ENCODE data around the gene COL24A1. TPM values are rescaled to one million over a fixed set of nuclear protein-coding genes. Genes with fewer than 3 reads are reported as not detected.

COL24A1 gene
- polyA plus RNA-seq, 3 donors from 2014 or later = 0.09 TPM; not detected in 2

DNA sequence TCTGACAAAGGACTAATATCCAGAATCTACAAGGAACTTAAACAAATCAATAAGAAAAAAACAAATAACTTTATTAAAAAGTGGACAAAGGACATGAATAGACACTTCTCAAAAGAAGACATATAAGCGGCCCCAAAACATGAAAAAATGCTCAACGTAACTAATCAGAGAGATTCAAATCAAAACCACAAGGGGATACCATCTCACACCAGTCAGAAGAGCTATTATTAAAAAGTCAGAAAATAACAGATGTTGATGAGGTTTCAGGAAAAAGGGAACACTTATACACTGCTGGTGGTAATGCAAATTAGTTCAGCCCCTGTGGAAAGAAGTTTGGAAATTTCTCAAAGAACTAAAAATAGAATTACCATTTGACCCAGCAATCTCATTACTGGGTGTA, 102.2 kb downstream of the COL24A1 start:
- Mint-ChIP-seq H3K27me3 (ENCODE audit: low read depth in 3 of 3) (peaks cover 0 to 4% (median 2%) of the 10 kb centered on the region in 3 donors), H3K9me3 (peaks cover 0 to 7% (median 2%) of the 10 kb centered on the region in 6 donors), H3K4me1 (no peaks in the 10 kb centered on the region), H3K4me3 (no peak overlapping the region), H3K36me3 (no peaks in the 10 kb centered on the region), H3K27ac (no peak overlapping the region)
- no peak for DNase-seq

DNA sequence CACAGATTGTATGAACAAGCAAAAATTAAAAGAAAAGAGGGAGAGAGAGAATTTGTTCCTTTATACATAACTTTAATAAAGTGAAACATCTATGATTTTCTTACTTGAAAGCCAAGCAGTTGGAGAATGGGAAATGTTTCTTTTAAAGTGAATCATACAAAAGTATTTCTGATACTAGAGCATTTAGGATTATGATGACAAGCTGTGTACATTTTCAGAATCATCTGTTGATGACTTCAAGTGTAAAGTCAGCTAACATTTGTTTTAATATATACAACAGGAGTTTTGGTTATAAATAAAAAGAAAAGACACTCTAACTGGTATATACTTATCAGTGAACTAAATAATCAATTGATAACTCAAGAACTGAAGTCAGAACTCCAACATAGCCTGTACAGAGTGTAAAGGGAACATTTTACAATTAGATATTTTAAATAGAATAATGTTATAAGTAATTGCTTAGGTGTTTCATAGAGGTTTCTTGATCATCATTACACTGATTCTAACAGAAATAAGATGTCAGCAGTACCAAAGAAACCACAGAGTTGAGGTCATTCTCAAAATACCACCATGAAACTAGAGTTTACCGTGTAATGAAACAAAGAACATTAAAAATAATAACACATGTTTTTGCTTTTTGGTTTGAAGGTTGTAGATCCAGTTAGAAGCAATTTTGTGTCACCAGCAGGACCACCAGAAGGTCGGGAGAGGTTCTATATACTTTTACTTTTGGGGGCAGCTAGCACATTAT, 103.4 kb downstream of the COL24A1 start:
- no peak for DNase-seq
- no peak overlapping the region for H3K4me3 Mint-ChIP-seq
- no peaks in the 10 kb centered on the region for H3K4me1 Mint-ChIP-seq
- peaks cover 0 to 7% (median 4%) of the 10 kb centered on the region in 6 donors for H3K9me3 Mint-ChIP-seq
- no peak overlapping the region for H3K27ac Mint-ChIP-seq
- peaks cover 0 to 4% (median 2%) of the 10 kb centered on the region in 3 donors for H3K27me3 Mint-ChIP-seq (ENCODE audit: low read depth in 3 of 3)
- no peaks in the 10 kb centered on the region for H3K36me3 Mint-ChIP-seq

DNA sequence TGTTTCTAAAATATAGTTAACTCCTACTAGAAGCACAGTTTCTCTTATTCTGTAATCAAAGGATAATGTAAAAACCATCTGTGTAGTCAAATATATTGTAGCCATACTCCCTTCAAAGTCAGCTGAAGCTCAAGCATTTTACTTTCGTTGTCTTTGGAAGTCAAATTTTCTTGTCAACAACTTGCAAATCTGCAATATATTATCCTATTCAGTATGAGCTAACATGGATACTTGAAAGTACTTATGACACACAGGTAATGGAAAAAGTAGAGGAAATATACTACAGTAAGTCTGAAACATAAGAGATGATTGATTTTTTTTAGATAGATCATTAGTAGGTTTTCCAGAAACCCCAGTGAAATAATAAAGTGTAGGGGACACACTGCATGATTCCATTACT, 121.5 kb downstream of the COL24A1 start:
- no peak overlapping the region for H3K4me3 Mint-ChIP-seq
- no peak for DNase-seq
- peaks cover 0 to 7% (median 2%) of the 10 kb centered on the region in 6 donors for H3K9me3 Mint-ChIP-seq
- no peaks in the 10 kb centered on the region for H3K36me3 Mint-ChIP-seq
- H3K27me3 Mint-ChIP-seq (ENCODE audit: low read depth in 3 of 3) = no peaks in the 10 kb centered on the region
- H3K4me1 Mint-ChIP-seq = no peaks in the 10 kb centered on the region
- H3K27ac Mint-ChIP-seq = no peak overlapping the region

DNA sequence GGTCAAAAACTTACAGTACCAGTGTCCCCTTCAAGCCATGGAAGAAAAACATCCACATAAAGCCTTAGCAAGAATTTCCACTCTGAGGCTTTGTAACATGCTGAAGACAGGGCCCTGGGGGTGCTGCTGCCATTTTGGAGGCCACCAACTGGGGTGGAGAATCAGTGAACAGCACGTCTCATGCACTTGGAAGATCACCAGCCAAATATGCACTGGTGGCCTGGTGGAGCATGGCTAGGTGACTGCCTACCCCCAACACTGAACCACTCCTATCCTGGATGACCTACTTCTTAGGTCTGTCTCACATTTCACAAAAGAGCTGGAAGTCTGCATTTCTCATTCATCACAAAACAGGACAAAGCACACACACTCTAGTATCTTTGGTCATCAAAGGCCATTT, 126.4 kb downstream of the COL24A1 start:
- Mint-ChIP-seq H3K4me3 (no peak overlapping the region), H3K9me3 (peaks cover 0 to 14% (median 3%) of the 10 kb centered on the region in 6 donors), H3K4me1 (no peaks in the 10 kb centered on the region), H3K27ac (no peak overlapping the region), H3K36me3 (peaks cover 0 to 4% (median 0%) of the 10 kb centered on the region in 3 donors), H3K27me3 (ENCODE audit: low read depth in 3 of 3) (no peaks in the 10 kb centered on the region)
- no peak for DNase-seq

DNA sequence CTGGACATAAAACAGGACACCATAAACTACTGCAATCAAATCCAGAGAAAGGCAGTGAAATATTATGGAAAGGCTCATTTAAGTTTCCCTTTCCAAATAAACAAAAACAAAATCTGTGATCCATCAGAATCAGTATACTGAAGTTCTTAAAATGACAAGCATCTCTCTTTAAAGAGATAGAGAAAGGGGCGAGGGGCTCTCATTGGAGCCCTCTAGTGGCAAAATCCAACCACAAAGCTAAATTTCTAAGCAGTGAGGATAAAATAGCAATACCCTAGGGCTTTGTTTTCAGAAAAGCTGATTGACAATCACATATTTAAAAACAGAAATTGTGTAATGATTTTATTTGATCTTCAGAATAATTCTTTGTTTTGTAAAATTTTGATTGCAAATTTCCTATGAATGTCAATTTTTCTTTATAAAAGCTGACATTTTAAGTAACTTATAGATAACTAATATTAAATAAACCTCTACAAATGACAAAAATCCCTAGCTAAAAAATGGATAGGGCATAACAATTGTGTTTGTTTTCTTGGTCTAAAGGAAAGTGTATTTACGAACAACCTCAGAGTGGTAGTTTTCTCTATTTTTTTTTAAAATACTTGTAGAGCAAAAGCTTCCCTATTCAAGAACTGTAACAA, 138.2 kb downstream of the COL24A1 start:
- H3K4me3 Mint-ChIP-seq = no peak overlapping the region
- no peaks in the 10 kb centered on the region for H3K4me1 Mint-ChIP-seq
- DNase-seq = no peak
- H3K36me3 Mint-ChIP-seq = no peaks in the 10 kb centered on the region
- H3K27ac Mint-ChIP-seq = no peak overlapping the region
- H3K27me3 Mint-ChIP-seq (ENCODE audit: low read depth in 3 of 3) = no peaks in the 10 kb centered on the region
- H3K9me3 Mint-ChIP-seq = peaks cover 0 to 10% (median 0%) of the 10 kb centered on the region in 6 donors

DNA sequence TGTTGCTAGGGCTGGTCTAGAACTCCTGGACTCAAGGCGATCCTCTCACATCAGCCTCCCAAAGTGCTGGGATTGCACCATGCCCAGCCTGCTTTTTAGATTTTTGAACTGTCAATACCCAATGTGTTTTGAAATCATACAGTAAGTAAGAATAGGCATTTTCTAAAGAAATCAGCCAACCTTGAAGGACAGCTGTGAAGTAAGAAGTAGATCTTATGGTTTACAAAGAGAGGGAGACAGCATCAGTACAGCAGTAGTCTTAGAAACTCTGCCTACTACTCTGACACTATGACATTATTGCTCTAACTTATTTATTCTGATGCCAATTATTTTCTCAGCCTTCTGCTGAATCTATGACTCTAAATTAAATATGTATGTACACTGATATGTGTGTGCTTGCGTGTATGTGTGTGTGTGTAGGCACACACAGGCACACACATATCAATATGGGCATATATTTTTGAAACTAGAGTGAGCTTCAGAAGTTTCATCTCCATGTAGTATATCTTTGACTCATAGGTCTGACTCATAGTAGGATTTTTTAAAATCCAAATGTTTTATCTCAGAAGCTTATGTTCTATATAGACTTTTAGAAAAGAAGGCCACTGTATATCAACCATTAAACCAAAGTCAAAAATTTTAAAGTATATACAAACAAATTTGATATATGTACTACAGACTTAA, 140.4 kb downstream of the COL24A1 start:
- no peak overlapping the region for H3K27ac Mint-ChIP-seq
- no peaks in the 10 kb centered on the region for H3K27me3 Mint-ChIP-seq (ENCODE audit: low read depth in 3 of 3)
- H3K36me3 Mint-ChIP-seq = no peaks in the 10 kb centered on the region
- no peak overlapping the region for H3K4me3 Mint-ChIP-seq
- DNase-seq = no peak
- peaks cover 0 to 10% (median 0%) of the 10 kb centered on the region in 6 donors for H3K9me3 Mint-ChIP-seq
- no peaks in the 10 kb centered on the region for H3K4me1 Mint-ChIP-seq

DNA sequence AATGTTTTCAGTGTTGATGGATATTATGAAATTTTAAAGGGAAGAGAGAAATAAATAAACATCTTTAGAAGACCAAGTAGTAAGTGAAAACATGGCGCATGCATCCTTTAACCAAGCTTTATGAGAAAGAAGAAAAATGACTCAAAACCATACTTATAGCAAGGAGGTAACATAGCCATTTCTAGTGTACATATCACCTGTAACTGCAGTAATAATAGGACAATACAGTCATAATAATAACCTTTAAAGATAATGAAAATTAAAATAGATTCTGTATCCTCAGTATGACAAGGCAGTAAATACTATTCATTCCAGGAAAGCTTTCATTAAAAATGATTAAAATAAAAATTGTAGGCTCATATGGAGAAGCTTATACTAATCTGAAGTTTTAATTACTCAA, 141.2 kb downstream of the COL24A1 start:
- Mint-ChIP-seq H3K27ac (no peak overlapping the region), H3K4me1 (no peaks in the 10 kb centered on the region), H3K4me3 (no peak overlapping the region), H3K36me3 (no peaks in the 10 kb centered on the region), H3K27me3 (ENCODE audit: low read depth in 3 of 3) (no peaks in the 10 kb centered on the region), H3K9me3 (peaks cover 0 to 10% (median 0%) of the 10 kb centered on the region in 6 donors)
- no peak for DNase-seq

DNA sequence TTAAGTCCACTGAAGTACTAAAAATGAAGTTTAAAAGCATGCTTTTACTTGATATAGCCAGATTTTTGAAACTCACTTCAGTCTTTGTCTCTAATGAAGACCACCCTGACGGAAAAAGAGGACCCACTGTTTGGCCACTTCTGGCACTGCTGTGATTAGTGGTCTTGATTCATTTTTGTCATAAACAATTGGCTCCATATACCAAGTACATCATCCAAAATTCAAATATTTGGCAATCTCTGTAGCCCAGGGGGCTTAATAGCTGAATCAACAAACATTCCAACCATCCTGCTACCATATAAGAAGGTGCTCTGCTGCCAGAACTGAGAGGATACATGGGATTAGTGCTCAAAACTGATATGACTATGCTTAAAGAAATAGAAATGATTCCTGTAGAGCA, 156.0 kb downstream of the COL24A1 start:
- Mint-ChIP-seq H3K4me3 (no peak overlapping the region), H3K4me1 (peaks cover 0 to 3% of the 10 kb centered on the region in 2 donors), H3K36me3 (peaks cover 0 to 10% (median 0%) of the 10 kb centered on the region in 3 donors), H3K9me3 (peaks cover 4 to 11% (median 8%) of the 10 kb centered on the region in 6 donors), H3K27me3 (ENCODE audit: low read depth in 3 of 3) (peaks cover 0 to 1% (median 0%) of the 10 kb centered on the region in 3 donors), H3K27ac (no peak overlapping the region)
- no peak for DNase-seq

DNA sequence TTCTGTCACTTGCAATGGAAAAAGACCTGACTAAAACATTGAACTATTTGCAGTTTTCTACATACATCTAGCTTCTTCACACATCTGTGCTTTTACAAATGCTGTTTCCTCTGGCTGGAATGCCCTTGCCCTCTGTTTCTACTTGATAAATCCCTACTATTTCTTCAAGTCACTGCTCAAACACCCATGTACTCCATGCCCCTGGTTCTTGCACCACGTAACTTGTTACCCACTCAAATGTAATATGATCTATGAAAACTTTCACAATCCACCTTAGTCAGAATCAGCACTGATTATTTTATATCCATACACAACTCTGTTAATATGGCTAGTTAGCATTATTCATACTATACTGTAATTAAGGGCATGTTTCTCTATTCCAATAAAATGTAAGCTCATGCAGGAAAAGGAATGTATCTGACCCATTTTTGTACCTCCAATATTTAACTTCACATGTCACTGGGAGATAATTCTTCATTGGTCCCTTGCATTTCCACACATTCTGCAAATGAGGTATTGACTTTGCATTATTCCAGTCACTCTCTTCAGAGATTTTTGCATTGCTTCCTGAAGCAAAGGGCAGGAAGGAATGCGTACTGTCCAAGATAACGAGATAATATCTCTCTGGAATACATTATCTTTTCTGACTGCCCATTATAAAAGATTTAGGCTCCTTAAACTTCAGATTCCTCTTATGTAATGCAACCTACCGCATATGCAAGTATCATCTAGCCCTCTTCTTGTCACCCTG, 158.3 kb downstream of the COL24A1 start:
- no peak overlapping the region for H3K27ac Mint-ChIP-seq
- H3K4me3 Mint-ChIP-seq = no peak overlapping the region
- H3K27me3 Mint-ChIP-seq (ENCODE audit: low read depth in 3 of 3) = peaks cover 0 to 1% (median 0%) of the 10 kb centered on the region in 3 donors
- H3K36me3 Mint-ChIP-seq = no peaks in the 10 kb centered on the region
- no peak for DNase-seq
- peaks cover 0 to 5% of the 10 kb centered on the region in 2 donors for H3K4me1 Mint-ChIP-seq
- H3K9me3 Mint-ChIP-seq = peaks cover 0 to 3% (median 1%) of the 10 kb centered on the region in 6 donors

DNA sequence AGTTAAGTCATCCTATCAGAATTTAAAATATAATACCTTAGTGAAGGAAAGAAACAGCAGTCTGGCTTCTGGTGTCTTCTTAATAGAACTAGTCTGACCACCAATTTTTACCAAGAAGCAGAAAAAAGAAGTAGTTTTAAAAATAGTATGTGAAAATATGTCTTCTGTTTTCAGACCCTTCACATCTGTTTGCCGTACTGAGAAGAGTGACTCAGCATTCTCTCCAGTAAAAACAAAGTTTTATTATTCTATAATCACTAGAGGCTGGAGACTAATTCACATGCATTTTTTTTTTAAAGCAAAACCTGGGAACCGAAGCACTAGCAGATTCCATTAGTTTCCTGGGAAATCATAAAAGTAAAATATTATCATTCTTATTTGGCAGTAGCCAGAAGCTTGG, 163.8 kb downstream of the COL24A1 start:
- Mint-ChIP-seq H3K36me3 (no peaks in the 10 kb centered on the region), H3K9me3 (peaks cover 0 to 2% (median under 1%) of the 10 kb centered on the region in 6 donors), H3K4me3 (no peak overlapping the region), H3K27ac (no peak overlapping the region), H3K4me1 (peaks cover 0 to 5% of the 10 kb centered on the region in 2 donors), H3K27me3 (ENCODE audit: low read depth in 3 of 3) (peaks cover 0 to 1% (median 0%) of the 10 kb centered on the region in 3 donors)
- no peak for DNase-seq

DNA sequence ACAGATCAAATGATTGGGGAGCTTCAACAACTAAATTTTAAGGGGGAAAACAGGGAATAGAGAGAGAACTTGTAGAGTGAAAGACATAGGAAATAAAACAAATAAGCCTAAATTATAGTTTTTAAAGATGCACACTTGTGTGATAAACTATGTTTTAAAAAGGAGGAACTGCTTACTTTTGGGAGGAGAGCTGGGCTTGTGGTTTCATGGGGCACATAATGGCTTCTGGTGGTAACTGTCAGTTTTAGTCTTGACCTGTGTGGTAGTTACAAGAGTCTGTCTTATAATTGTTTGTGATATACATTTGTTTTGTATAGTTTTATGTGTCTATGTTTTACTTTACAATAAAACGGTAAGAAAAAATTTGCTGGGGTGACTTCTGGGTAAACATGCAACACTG, 165.3 kb downstream of the COL24A1 start:
- Mint-ChIP-seq H3K36me3 (no peaks in the 10 kb centered on the region), H3K27ac (no peak overlapping the region), H3K4me3 (no peak overlapping the region), H3K9me3 (peaks cover 0 to 3% (median under 1%) of the 10 kb centered on the region in 6 donors), H3K27me3 (ENCODE audit: low read depth in 3 of 3) (no peaks in the 10 kb centered on the region), H3K4me1 (peaks cover 0 to 5% of the 10 kb centered on the region in 2 donors)
- no peak for DNase-seq

DNA sequence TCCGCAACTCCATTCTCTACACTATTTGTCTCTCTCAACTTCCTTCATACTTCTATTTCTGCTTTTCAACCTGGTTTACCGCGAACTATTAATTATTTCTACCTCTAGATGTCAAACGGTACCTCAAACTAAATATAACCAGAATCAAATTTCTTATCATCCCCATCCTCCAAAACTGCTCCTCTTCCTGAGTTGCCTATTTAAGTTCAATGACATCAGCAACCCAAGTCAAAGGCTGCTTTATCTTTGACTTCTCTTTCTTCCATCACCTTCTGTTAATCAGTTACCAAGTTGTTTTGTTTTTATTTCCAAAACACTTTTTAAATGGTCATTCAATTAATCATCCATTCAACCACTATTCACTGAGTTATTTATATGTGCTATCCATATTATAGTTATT, 171.9 kb downstream of the COL24A1 start:
- Mint-ChIP-seq H3K27me3 (ENCODE audit: low read depth in 3 of 3) (peaks cover 0 to 2% (median 0%) of the 10 kb centered on the region in 3 donors), H3K4me3 (no peak overlapping the region), H3K36me3 (no peaks in the 10 kb centered on the region), H3K9me3 (peaks cover under 1 to 7% (median 2%) of the 10 kb centered on the region in 6 donors), H3K4me1 (no peaks in the 10 kb centered on the region), H3K27ac (no peak overlapping the region)
- DNase-seq = no peak

DNA sequence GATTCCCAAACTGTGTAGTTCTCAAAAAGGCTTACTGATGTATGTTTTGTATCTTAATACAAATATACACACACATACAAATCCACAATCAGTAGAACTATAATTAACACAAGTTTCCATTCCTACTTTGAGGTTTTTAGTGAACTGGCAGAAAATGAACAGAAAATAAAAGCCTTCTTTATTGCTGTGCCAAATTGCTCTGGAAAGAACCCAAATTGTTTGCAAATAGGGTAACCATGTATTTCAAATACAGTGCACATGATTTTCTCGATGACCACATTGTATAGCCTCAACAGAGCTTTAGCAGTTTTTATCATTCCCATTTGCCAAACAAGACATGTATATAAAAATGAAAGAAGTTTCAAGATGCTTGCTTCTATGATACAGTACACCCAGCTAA, 173.3 kb downstream of the COL24A1 start:
- Mint-ChIP-seq H3K27ac (no peak overlapping the region), H3K4me1 (no peaks in the 10 kb centered on the region), H3K4me3 (no peak overlapping the region), H3K36me3 (no peaks in the 10 kb centered on the region), H3K27me3 (ENCODE audit: low read depth in 3 of 3) (peaks cover 0 to 2% (median 0%) of the 10 kb centered on the region in 3 donors), H3K9me3 (peaks cover 3 to 21% (median 8%) of the 10 kb centered on the region in 6 donors)
- no peak for DNase-seq

Data from immature natural killer cell (primary cell).